HepG2 (cell line): ENCODE data around the gene ABHD17A. TPM values are rescaled to one million over a fixed set of nuclear protein-coding genes. Genes with fewer than 3 reads are reported as not detected.

Experiments used
- DNMT3B ChIP-seq: conservative IDR thresholded peaks from 2 replicates; pipeline ENCODE4 v1.6.1; 2016; ENCODE audit warnings: missing biosample characterization, control low read depth
- DR1 ChIP-seq: sonication (generic); formaldehyde crosslinking; IDR thresholded peaks from 2 replicates; pipeline ENCODE4 v1.8.0; 2021; ENCODE audit warnings: mild to moderate bottlenecking, missing genetic modification reagents, inconsistent platforms
- ELF3 ChIP-seq: IDR thresholded peaks from 2 replicates; pipeline ENCODE4 v1.6.1; 2016; ENCODE audit warnings: missing genetic modification reagents, missing compliant biosample characterization
- EZH2 ChIP-seq: conservative IDR thresholded peaks from 2 replicates; pipeline ENCODE4 v1.6.1; 2012; ENCODE audit warnings: mild to moderate bottlenecking, low read depth, low read length, moderate library complexity
- HMGA1 ChIP-seq: sonication (generic); formaldehyde crosslinking; conservative IDR thresholded peaks from 2 replicates; pipeline ENCODE4 v1.4.0; 2020; ENCODE audit warnings: missing genetic modification reagents
- HOXA7 ChIP-seq: sonication (generic); formaldehyde crosslinking; IDR thresholded peaks from 2 replicates; pipeline ENCODE4 v1.8.1; 2022; ENCODE audit warnings: mild to moderate bottlenecking, missing genetic modification reagents, moderate library complexity
- PHF20 ChIP-seq: sonication (generic); formaldehyde crosslinking; IDR thresholded peaks from 2 replicates; pipeline ENCODE4 v1.5.0; 2020; ENCODE audit warnings: mild to moderate bottlenecking, missing genetic modification reagents
- PRDM10 ChIP-seq: sonication (generic); formaldehyde crosslinking; IDR thresholded peaks from 2 replicates; pipeline ENCODE4 v1.4.0; 2020; ENCODE audit warnings: low read depth, missing genetic modification reagents
- SKI ChIP-seq: fragments of 450-650 bp; IDR thresholded peaks from one replicate; pipeline ENCODE4 v1.6.1; 2018; ENCODE audit warnings: mild to moderate bottlenecking; ENCODE audit not compliant: partially characterized antibody
- ZNF281 ChIP-seq: sonication (generic); formaldehyde crosslinking; IDR thresholded peaks from 2 replicates; pipeline ENCODE4 v1.4.0; 2020; ENCODE audit warnings: missing genetic modification reagents, borderline replicate concordance
- ZNF33A ChIP-seq: sonication (generic); formaldehyde crosslinking; IDR thresholded peaks from 2 replicates; pipeline ENCODE4 v1.5.1; 2020; ENCODE audit warnings: missing genetic modification reagents, mild to moderate bottlenecking, moderate library complexity, borderline replicate concordance
- ZNF432 ChIP-seq: sonication (generic); formaldehyde crosslinking; IDR thresholded peaks from 2 replicates; pipeline ENCODE4 v1.5.0; 2020; ENCODE audit warnings: missing genetic modification reagents, mild to moderate bottlenecking, borderline replicate concordance
- ZNF552 ChIP-seq: sonication (generic); formaldehyde crosslinking; IDR thresholded peaks from 2 replicates; pipeline ENCODE4 v1.9.0; 2022; ENCODE audit warnings: missing genetic modification reagents, mild to moderate bottlenecking, borderline replicate concordance
- ZNF572 ChIP-seq: sonication (generic); formaldehyde crosslinking; IDR thresholded peaks from 2 replicates; pipeline ENCODE4 v1.5.1; 2020; ENCODE audit warnings: mild to moderate bottlenecking, missing genetic modification reagents
- ZNF644 ChIP-seq: IDR thresholded peaks from 2 replicates; pipeline ENCODE4 v1.6.1; 2016; ENCODE audit warnings: low read depth
- ZNF724P ChIP-seq: sonication (generic); formaldehyde crosslinking; IDR thresholded peaks from 2 replicates; pipeline ENCODE4 v1.8.0; 2022; ENCODE audit warnings: missing genetic modification reagents, borderline replicate concordance
- ZNF788 ChIP-seq: sonication (generic); formaldehyde crosslinking; IDR thresholded peaks from 2 replicates; pipeline ENCODE4 v1.5.0; 2020; ENCODE audit warnings: mild to moderate bottlenecking, missing genetic modification reagents, borderline replicate concordance
- polyA plus RNA-seq, 8 experiments: library from polyadenylated mRNA; depleted of rRNA in 3 of 8; stranded (reverse) in 7 of 8; unstranded in 1 of 8; fragments of >200 nt; fragmentation: Illumina TruSeq in 4 of 8; extraction: Trizol in 4 of 8; gene quantifications; 2 replicates each; pipeline versions ENCODE4 v1.2.1 to v1.2.3, GENCODE V29; 2011 to 2016; ENCODE audit warnings: low read depth in 4 of 8, missing spikeins in 1 of 8, mixed read lengths in 1 of 8; ENCODE audit not compliant: insufficient read depth in 1 of 8
- total RNA-seq, 5 experiments: library from RNA; depleted of rRNA; stranded (reverse); fragments of >200 nt; fragmentation: Illumina TruSeq; extraction: Trizol; gene quantifications; 2 replicates each; pipeline ENCODE4 v1.2.3, GENCODE V29; 2016; ENCODE audit warnings: low read depth in 1 of 5
- TF ChIP-seq, protein P1 (sequence below): sonication (generic); formaldehyde crosslinking; IDR thresholded peaks from 2 replicates; pipeline ENCODE4 v1.5.0; 2020; ENCODE audit warnings: missing genetic modification reagents, mild to moderate bottlenecking, borderline replicate concordance
- TF ChIP-seq, protein P2 (sequence below): sonication (generic); formaldehyde crosslinking; IDR thresholded peaks from 2 replicates; pipeline ENCODE4 v1.4.0; 2020; ENCODE audit warnings: missing genetic modification reagents

ABHD17A gene
- total and polyA plus RNA-seq, 2 of the 13 experiments (the other 11 are each of a cell fraction or from before 2014, with no cell fraction given), result 27.7 to 40.8 TPM

- TF ChIP-seq, protein P1, sequence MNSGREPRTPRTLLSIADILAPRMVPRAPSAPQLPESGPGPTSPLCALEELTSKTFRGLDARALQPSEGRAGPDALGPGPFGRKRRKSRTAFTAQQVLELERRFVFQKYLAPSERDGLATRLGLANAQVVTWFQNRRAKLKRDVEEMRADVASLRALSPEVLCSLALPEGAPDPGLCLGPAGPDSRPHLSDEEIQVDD (CRISPR knock-in tag), result no peak
- TF ChIP-seq ZNF644 (CRISPR knock-in tag), result no peak
- TF ChIP-seq DR1 (CRISPR knock-in tag), result 0 out of 2 replicates have a peak, but pooled peaks have one; percentile 50
- no peak for TF ChIP-seq PRDM10 (CRISPR knock-in tag)
- peak; percentile 95 for TF ChIP-seq ELF3 (CRISPR knock-in tag)
- TF ChIP-seq HMGA1 (CRISPR knock-in tag), result no peak
- TF ChIP-seq SKI, result peak; percentile 42
- TF ChIP-seq ZNF432 (CRISPR knock-in tag), result no peak
- TF ChIP-seq, protein P2, sequence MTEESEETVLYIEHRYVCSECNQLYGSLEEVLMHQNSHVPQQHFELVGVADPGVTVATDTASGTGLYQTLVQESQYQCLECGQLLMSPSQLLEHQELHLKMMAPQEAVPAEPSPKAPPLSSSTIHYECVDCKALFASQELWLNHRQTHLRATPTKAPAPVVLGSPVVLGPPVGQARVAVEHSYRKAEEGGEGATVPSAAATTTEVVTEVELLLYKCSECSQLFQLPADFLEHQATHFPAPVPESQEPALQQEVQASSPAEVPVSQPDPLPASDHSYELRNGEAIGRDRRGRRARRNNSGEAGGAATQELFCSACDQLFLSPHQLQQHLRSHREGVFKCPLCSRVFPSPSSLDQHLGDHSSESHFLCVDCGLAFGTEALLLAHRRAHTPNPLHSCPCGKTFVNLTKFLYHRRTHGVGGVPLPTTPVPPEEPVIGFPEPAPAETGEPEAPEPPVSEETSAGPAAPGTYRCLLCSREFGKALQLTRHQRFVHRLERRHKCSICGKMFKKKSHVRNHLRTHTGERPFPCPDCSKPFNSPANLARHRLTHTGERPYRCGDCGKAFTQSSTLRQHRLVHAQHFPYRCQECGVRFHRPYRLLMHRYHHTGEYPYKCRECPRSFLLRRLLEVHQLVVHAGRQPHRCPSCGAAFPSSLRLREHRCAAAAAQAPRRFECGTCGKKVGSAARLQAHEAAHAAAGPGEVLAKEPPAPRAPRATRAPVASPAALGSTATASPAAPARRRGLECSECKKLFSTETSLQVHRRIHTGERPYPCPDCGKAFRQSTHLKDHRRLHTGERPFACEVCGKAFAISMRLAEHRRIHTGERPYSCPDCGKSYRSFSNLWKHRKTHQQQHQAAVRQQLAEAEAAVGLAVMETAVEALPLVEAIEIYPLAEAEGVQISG (CRISPR knock-in tag), result peak; percentile 92
- no peak for TF ChIP-seq EZH2
- no peak for TF ChIP-seq ZNF33A
- TF ChIP-seq ZNF281 (CRISPR knock-in tag), result peak; percentile 35; the same call in 1 of the 2 replicates
- 0 out of 2 replicates have a peak, but pooled peaks have one; percentile 39 for TF ChIP-seq ZNF572 (CRISPR knock-in tag)
- TF ChIP-seq PHF20 (CRISPR knock-in tag), result peak; percentile 79
- TF ChIP-seq ZNF552 (CRISPR knock-in tag), result peak; percentile 63
- no peak for TF ChIP-seq HOXA7
- peak; percentile 24; the same call in 1 of the 2 replicates for TF ChIP-seq DNMT3B (CRISPR knock-in tag)
- peak; percentile 93 for TF ChIP-seq ZNF788
- peak; percentile 97 for TF ChIP-seq ZNF724P (CRISPR knock-in tag)
These were observed 9.4 kb downstream of the ABHD17A start (continued) for GRCh38 chr19:1875646-1876495.
